HG03060 (cell line): Measurements from ENCODE around the gene DCST1.

Experiments
- ATAC-seq: cut with Tn5 transposase; IDR thresholded peaks from one replicate; pipeline ENCODE4 v1.9.1; 2021; ENCODE audit warnings: low read depth, moderate number of reproducible peaks; ENCODE audit not compliant: unreplicated experiment

The DCST1 gene

DNA sequence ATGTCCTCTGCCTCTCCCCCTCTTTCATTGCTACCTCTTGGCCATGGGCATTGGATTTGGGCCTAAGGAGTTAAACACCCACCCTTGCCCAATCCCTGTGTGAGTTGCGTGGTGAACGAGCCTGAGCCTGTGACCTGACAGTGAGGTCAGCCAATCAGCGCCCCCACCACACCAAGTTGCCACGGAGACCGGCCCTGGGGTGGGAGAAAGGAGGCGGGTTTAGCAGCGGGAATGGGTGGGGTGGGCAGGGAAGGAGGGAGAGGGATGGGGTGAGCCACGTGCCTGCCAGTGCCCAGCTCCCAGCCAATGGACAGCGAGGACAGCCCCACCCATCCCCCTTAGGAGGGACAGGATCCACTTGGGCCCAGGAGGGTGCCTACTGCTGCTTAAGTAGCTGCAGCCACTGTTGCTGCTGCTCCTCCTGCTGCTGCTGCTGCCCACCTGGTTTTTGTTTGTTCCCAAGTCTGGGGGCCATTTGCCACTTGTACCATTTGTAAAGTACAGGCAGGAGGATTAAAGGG lies 21.5 kb upstream of the DCST1 start:
- no peak for ATAC-seq

DNA sequence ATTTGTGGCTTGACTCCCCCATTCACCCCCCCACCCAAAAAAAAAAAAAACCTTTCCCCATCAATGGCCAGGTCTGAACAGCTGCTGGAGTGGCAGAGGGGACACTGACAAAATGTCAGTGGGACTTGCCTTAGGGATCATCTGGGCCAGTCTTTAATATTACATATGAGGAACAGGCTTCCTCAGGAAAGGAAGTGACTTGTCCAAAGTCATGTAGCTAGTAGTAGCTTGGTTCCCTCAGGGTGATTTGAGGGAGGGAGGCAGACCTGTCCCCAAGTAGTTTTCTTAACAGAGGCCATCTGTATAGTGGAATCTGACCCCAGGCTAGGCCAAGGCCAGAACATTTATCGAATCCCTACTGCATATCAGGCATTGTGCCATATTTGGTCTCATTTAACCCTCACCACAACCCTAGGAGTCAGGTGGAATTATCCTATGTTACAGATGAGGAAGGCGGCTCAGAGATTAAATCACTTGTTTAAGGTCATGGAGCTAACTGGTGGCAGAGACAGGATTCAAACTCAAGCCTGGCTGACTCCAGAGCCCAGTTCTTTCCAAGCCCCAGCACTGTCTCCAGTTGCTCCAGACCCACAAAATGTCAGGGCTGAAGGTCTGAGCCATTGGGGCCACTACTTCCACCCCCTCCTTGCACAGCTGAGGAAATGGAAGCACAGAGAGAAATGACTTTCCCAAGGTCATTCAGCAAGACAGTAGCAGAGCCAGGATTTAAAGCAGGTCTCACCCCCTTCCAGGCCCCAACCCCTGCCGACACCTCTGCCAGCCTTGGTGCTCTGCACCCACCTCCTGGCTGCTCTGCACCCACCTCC lies 20.6 kb upstream of the DCST1 start:
- no peak for ATAC-seq

DNA sequence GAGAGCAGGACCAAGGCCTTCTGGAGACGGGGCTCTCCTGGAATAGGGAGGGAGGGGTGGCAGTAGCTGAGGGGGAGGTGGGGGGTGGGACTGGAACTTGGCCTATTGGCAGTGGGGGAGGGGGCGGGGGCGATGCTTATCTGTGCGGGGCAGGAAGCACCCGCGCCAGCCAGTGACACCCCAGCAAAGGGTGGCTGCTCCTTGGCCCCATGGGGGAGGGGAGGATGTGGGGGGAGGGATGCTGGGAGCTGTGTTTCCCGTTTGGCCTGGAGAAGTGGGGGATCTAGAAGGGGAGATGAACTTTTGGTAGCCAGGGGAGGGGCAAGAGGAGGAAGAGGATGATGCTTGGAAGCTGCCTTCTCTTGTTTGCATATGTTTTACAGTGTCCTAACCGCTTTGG lies 20.0 kb upstream of the DCST1 start:
- ATAC-seq = no peak

DNA sequence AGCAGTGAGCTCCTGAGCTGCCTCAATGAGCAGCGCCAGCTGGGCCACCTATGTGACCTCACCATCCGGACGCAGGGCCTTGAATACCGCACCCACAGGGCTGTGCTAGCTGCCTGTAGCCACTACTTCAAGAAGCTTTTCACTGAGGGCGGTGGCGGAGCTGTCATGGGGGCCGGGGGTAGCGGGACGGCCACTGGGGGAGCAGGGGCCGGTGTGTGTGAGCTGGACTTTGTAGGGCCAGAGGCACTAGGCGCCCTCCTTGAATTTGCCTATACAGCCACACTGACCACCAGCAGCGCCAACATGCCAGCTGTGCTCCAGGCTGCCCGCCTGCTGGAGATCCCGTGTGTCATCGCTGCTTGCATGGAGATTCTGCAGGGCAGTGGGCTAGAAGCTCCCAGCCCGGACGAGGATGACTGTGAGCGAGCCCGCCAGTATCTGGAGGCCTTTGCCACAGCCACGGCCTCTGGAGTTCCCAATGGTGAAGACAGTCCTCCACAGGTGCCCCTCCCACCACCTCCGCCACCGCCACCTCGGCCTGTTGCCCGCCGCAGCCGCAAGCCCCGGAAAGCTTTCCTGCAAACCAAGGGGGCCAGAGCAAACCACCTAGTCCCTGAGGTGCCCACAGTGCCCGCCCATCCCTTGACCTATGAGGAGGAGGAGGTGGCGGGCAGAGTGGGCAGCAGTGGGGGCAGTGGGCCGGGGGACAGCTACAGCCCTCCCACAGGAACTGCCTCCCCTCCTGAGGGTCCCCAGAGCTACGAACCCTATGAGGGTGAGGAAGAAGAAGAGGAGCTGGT lies 18.7 kb upstream of the DCST1 start:
- ATAC-seq = no peak

DNA sequence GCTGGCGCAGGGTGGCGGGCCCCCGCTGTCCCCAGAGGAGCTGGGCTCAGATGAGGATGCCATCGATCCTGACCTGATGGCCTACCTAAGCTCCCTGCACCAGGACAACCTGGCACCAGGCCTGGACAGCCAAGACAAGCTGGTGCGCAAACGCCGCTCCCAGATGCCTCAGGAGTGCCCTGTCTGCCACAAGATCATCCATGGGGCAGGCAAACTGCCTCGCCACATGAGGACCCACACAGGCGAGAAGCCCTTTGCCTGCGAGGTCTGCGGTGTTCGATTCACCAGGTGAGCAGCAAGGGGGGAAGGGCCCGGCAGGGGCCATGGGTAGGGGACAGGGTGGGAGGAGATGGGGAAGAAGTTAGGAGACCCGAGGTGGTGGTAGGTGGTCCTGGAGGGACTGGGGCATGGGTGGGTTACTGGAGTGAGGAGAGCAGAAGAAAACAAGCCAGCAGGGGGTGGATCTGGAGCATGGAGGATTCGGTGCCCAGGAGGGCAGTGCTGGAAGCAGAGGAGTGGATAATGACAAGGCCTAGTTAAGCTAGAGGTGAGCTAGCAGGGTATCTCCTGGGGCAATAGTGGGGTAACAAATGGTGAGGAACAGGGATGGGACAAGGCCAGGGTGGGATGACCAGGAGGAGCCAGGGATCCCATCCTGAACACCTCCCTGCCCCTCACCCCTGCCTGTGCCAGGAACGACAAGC lies 17.9 kb upstream of the DCST1 start:
- ATAC-seq = no peak

DNA sequence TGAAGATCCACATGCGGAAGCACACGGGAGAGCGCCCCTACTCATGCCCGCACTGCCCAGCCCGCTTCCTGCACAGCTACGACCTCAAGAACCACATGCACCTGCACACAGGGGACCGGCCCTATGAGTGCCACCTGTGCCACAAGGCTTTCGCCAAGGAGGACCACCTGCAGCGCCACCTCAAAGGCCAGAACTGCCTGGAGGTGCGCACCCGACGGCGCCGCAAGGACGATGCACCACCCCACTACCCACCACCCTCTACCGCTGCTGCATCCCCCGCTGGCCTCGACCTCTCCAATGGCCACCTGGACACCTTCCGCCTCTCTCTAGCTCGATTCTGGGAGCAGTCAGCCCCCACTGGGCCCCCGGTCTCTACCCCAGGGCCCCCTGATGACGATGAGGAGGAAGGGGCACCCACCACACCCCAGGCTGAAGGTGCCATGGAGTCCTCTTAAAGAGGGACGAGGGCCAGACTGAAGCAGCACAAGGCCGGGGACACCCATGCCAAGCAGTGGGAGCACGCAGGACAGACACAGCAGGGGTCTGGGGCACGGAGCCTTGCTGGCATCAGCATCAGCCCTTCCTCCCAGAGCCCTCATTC lies 17.3 kb upstream of the DCST1 start:
- no peak for ATAC-seq

DNA sequence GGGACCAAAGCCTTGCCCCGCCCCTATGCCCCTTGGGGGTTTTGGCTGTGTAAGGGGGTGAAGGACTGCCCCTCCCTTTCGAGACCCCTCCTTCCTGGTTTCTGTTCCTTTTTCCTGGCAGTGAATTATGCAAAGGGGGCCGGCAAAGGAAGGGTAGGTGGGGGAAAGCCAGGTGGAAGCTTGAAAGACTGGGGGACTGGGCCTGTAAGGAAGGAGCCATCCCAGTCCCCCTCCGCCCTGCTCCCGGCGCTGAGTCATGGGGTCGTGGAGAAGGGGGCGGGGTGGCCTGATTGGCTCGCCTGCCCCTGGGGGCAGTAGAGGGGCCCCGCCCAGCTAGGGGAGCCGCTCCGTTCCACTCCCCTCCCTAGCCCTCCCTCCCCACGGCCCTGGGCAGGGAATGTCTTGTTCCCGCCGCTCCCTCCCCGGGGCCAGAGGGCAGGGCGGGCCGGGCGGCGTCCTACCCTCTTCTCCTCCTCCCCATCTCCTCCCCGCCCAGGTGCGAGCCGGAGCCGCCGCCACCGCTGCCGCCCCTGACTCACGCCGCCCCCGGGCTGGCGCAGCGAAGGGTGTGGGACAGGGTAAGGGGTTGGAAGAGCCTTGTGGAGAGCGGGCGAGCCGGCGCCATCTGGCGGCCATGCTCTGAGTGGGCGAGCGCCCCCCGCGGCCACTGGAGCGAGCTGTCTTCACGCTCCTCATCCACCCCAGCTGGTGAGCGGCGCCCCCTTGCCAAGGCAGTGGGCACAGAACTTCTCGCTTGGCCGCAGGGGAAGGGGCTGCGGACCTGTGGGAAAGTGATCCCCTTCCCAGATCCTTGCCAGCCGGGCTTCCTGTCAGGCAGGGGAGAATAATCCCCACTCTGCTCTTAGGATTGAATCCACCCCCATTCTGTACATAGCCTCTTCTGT lies 16.3 kb upstream of the DCST1 start:
- ATAC-seq = no peak

DNA sequence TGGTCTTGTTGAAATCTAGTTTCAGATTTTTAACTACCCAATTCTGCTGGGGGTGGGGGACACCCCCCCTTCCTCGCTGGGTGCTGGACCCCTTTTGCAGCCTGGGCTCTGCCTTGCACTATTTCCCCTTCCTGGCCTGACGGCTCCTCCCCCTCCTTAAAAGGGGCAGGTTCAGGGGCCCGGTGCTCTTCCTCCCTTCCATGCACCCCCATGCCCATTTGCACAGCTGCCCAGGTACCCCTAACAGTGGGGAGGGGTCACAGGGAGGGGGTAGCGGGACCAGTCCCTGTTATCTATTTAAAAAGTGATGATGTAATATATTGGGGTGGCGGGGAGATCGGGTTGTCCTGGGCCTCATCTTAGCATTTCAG lies 15.7 kb upstream of the DCST1 start:
- ATAC-seq = no peak

DNA sequence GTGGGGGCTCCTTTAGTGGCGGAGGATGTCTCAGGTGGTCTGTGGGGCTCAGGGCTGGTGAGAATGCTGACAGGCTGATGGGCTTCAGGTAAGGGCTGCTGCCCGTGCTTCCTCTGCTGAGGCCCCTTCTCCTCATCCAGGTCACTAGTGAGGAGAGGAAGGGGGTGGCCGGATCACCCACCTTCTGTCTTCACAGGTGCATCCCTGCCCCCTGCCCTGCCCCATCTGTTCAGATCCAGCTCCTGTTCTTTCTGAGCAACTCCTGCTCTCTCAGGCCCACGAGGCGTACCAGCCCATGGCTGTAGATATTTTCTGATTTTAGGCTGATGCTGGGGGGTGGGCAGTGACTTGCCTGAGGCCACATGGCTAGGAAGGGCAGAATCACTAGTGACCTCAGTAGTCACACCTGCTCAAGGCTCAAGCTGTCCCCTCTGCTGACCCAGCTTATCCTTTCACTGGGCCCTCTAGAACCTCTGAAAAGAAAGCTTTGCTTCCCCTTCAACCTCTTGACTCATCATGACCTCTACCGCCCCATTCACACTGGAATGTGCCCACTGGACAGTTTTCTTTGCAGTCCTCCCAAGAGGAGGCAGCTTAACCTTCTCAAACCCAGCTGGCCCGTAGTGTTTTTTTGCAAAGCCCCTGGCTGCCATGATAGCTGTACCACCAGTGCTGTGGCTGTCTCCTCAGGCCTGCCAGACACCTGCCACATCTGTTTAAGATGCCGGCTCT lies 14.8 kb upstream of the DCST1 start:
- no peak for ATAC-seq

DNA sequence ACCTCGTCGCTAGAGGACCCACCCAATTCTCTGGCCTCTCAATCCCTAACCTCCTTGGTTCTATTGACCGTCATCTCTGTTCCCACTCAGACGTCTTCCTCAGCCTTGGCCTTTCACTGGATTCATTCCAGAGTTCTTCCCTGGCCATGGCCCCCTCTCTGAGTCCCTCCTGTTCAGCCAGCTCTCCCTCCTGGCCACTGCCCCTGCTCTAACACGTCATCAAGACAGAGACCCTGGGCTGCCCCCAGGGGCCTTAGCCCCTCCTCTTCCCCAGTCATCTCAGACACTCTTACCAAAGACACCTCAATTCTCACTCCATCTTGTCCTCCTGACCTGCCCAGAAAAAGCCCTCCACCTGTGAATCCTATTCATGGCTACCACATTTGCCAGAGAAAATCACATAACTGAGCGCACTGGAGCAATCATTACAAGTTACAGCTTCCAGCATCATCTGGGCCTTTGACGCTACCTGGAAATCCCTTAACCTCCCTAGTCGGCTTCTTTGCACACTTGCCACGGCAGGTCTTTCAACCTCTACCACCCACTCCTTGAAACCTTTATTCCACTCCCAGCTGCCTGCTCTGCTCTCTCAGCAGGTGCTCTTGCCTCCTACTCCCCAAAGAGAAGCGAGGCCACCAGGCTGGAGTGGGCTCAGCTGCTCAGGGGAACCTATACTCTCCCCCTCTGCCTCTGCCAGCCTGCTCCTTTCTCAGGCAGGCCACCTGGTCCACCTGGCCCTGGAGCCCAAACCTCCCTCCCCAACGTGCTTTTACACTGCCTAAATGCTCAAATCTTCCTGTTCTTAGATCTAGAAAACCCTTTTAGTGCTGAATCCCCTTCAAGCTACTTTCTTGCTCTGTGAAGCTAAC lies 14.0 kb upstream of the DCST1 start:
- ATAC-seq = no peak

DNA sequence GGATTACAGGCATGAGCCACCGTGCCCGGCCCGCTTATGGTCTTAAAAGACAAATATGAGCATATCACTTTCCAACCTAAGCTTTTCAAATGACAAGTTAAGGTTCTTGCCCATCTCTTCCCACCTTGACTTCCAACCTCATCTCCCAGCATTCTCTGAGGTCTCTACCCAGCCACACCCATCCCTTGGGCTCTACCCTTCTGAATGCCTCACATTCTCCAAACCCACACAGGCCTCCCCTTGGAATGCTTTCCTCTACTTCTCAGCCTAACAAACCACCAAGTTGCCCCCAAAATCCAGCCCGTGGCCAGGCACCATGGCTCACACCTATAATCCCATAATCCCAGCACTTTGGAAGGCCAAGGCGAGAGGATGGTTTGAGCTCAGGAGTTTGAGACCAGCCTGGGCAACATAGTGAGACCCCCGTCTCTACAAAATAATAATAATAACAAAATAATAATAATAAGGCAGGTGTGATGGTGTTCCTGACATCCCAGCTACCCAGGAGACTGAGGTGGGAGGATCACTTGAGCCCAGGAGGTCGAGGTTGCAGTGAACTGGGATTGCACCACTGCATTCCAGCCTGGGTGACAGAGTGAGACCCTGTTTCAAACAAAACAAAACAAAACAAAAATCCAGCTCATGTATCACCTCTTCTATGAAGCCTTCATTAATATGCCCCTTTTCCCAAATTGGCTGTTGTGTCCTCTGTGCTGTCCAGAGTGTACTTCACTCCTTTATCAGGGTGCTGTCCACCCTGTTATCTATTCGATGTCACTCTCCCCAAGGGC lies 11.3 kb upstream of the DCST1 start:
- ATAC-seq = no peak

DNA sequence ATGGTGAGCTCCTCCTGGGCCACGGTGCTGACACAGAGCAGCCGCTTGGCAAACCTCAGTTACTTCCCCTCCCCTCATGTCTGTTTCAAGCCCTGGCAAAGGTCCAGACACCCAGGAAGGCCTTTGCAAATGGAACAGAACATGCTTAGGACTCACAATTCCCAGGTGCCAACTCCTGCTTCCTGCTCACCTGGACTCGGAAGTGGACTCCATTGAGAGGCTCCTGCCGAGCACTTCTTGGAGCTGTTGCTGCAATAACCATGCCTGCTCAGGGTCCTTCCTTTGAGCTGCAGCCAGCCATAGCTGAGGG lies 10.7 kb upstream of the DCST1 start:
- no peak for ATAC-seq

DNA sequence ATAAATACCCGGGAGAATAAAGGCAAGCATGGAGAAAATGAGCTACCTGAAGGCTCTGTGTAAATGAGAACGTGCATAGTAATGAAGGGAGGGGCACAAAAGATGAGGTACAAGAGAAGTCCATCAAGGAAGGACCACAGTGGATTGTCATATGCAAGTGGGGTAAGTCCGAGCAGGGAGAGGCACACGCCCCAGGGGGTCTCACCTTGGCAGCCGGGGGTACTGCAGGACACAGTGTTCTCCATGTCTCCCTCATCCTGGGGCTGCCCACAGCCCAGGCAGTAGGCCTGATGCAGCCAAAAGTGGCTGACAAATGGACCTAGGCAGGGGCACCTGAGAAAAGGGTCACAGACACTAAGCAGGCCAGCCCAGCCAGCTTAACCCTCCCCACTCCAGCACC lies 10.0 kb upstream of the DCST1 start:
- no peak for ATAC-seq

DNA sequence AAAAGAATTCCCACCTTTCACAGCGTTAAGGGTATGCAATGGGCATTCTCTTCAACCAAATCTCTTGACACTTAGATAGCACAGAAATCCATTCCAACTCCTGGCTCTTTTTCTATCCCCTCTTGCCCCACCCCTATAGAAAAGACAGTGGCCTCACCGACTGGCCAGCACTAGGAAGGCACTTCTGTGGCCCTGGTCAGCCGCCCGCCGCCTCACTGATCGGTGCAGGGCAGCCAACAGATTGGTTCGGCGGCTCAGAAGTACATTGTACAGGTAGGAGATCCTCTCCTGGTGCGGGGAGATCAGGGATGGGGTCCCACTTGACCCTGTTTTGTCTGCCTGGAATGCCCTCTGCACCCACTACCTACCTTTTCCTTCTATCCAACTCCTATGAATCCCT lies 9.3 kb upstream of the DCST1 start:
- no peak for ATAC-seq

DNA sequence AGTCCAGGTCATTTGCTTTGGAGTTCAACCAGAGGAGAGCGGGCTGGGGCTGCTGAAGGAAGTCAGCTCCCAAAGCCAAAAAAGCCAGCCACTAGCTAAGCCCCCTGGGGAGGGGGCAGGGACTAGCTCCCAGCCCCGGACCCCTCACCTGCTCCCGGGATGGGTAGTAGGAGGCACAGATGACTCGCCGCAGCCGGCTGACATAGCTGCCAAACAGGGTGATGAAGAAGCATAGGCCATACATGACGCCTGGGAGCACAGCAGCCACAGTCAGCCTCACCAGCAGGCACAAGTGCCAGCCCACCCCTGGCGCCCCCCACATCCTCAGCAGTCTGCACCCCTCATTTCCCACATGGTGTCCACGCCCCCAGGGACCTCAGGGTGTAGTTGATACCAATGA lies 7.5 kb upstream of the DCST1 start:
- ATAC-seq = no peak

DNA sequence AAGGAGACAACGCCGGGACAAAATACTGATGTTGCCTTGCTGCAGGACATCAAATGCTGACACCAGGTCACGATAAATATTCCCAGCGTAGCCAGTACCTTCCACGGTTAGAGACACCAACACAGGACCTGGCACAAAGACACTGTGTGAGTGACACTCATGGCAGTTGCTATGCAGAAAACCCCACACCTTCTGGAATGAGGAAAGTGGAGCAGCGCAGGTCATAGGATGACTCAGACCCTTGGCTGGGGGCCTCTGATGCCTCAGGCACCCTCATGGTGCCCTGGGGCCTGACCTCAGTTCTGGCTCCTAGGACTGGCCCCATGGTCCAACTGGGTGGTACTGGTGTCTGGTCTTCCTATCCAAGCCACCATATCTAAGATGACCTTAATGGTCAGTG lies 7.0 kb upstream of the DCST1 start:
- no peak for ATAC-seq

DNA sequence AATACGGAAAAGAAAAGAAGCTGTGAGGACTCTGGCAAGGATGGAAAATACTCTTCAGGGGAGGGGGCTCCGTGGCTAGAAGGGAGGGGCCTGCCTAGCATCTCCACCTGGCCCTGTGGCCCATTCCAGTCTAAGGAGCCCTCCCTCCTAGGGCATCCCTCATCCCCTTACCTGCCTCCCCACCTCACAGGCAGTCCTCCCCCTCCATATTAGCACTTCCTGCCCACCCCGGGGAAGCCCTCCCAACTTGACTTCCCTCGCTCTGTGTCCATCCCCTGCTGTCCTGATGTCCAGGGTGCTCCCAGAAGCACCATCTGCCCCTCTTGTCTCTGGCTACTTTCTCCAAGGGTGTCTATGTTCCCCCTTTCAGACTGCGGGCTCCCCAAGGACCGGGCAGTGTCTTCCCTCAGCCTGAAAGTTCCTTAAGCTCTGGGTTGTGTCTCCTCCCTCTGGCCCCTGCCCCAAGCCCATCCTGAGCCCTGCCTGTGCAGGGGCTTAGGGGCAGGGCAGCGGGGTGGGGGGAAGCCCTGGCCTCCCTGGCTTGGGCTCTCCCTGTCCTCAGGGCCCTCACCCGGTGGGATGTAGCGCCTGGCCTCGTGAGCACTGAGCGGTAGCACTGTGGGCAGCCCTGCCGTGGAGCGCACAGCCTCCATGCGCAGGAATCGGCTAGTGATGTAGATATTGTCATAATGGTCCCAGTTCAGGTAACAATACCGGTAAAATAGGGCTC lies 3.9 kb upstream of the DCST1 start:
- no peak for ATAC-seq
